Ascending aorta (tissue), 2 donors: ENCODE data around the gene SETBP1. TPM values are rescaled to one million over a fixed set of nuclear protein-coding genes. Genes with fewer than 3 reads are reported as not detected.
A peak's percentile ranks its signal among the peaks of the same experiment; 100 is the strongest.

Source experiments
- DNase-seq, 2 donors: peaks; one replicate each; pipeline ENCODE4 v3.0.0-alpha.2; 2019; ENCODE audit warnings: low spot score in 2 of 2
- H3K27ac ChIP-seq, 2 donors: fragments of 200-600 bp; sonication (generic); one replicate each; pipeline ENCODE4 v1.5.1; 2016 to 2017; ENCODE audit warnings: mild to moderate bottlenecking in 1 of 2
- H3K27me3 ChIP-seq: fragments of 200-600 bp; sonication (generic); one replicate; pipeline ENCODE4 v1.5.1; 2017
- H3K36me3 ChIP-seq, 2 donors: fragments of 200-600 bp; sonication (generic); one replicate each; pipeline ENCODE4 v1.5.1; 2016
- H3K4me1 ChIP-seq, 2 donors: fragments of 200-600 bp; sonication (generic); one replicate each; pipeline ENCODE4 v1.5.1; 2016 to 2017; ENCODE audit warnings: mild to moderate bottlenecking in 1 of 2
- H3K4me3 ChIP-seq, 2 donors: fragments of 200-600 bp; sonication (generic); one replicate each; pipeline ENCODE4 v1.5.1; 2016 to 2017; ENCODE audit warnings: mild to moderate bottlenecking in 1 of 2
- H3K9me3 ChIP-seq, 2 donors: fragments of 200-600 bp; sonication (generic); one replicate each; pipeline ENCODE4 v1.5.1; 2016
- CTCF ChIP-seq, 3 experiments: fragments of 200-600 bp in 2 of 3; fragments of 450-650 bp in 1 of 3; sonication (generic) in 2 of 3; IDR thresholded peaks; one replicate each; pipeline ENCODE4 v1.5.1; 2016 to 2019; ENCODE audit warnings: antibody characterized with exemption in 3 of 3, mild to moderate bottlenecking in 1 of 3, moderate library complexity in 1 of 3
- intact Hi-C: fragments of 100-400 bp; cut with DNase I; formaldehyde crosslinking; loops from one replicate; pipeline ENCODE4 v1.15.1; 2023
- total RNA-seq: library from RNA; depleted of rRNA; stranded (reverse); fragments of >200 nt; gene quantifications from one replicate; pipeline ENCODE4 v1.1.0, GENCODE V29; 2016

Gene SETBP1
- total RNA-seq, 1 donor from 2014 or later: 23.5 TPM

DNA sequence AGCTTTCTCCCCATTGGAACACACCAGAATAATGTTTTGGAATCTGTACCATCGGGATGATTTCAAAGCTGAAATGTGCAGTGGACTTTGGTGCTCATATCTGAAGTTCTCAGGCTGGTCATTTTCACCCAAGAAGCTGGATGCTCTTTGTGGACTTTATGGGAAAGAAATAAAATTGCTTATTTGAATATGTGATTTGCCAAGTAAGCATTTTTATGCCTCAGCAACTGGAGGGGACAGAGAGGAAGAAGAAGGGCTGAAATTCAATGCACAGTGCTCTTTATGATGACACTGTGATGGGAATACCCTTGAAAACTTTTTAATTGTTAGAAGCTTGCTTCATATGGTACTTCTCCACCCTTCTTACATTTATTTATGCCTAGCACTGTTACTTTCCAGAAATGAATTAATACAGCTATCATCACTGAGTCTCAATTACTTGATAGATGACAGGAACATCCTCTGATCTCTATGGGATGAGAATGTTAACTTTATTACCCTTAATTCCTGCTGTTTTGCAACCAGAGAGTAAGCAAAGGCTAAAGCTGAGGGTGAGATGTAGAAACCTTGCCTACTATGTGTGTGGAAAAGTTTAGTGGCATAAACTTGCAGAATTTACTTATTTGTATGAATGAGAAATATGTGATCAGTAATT lies 23.6 kb downstream of the SETBP1 start:
- Histone ChIP-seq H3K4me3 (no peak overlapping the region), H3K9me3 (no peaks in the 10 kb centered on the region), H3K27ac (no peak overlapping the region), H3K27me3 (no peaks in the 10 kb centered on the region), H3K36me3 (no peaks in the 10 kb centered on the region), H3K4me1 (peaks cover 7 to 16% of the 10 kb centered on the region in 2 donors)
- no peak for DNase-seq
- intact Hi-C loops: no loop called here
- no peak for TF ChIP-seq CTCF (IDR thresholded peaks at IDR 0.05)

- H3K9me3 ChIP-seq: no peaks in the 10 kb centered on the region
- intact Hi-C loops: no loop called here
- H3K36me3 ChIP-seq: no peaks in the 10 kb centered on the region
- no peak overlapping the region for H3K4me3 ChIP-seq
- DNase-seq: no peak
- no peaks in the 10 kb centered on the region for H3K27me3 ChIP-seq
- peaks cover 7 to 17% of the 10 kb centered on the region in 2 donors for H3K4me1 ChIP-seq
- no peak overlapping the region for H3K27ac ChIP-seq
- no peak for TF ChIP-seq CTCF (IDR thresholded peaks at IDR 0.05)
These were observed 24.5 kb downstream of the SETBP1 start for GRCh38 chr18:44705075-44705675.

- Histone ChIP-seq H3K4me3 (peak overlapping the region in 1 of 2 donors; percentile 35), H3K4me1 (peaks cover 4 to 12% of the 10 kb centered on the region in 2 donors), H3K9me3 (no peaks in the 10 kb centered on the region), H3K27ac (peak overlapping the region; percentile 76 to 81), H3K36me3 (peaks cover 0 to 4% of the 10 kb centered on the region in 2 donors), H3K27me3 (no peaks in the 10 kb centered on the region)
- TF ChIP-seq CTCF (IDR thresholded peaks at IDR 0.05): no peak
- peak in 1 of 2 donors; percentile 65 for DNase-seq
- intact Hi-C loops: no loop called here
These were observed 27.9 kb downstream of the SETBP1 start for GRCh38 chr18:44708451-44709083.

DNA sequence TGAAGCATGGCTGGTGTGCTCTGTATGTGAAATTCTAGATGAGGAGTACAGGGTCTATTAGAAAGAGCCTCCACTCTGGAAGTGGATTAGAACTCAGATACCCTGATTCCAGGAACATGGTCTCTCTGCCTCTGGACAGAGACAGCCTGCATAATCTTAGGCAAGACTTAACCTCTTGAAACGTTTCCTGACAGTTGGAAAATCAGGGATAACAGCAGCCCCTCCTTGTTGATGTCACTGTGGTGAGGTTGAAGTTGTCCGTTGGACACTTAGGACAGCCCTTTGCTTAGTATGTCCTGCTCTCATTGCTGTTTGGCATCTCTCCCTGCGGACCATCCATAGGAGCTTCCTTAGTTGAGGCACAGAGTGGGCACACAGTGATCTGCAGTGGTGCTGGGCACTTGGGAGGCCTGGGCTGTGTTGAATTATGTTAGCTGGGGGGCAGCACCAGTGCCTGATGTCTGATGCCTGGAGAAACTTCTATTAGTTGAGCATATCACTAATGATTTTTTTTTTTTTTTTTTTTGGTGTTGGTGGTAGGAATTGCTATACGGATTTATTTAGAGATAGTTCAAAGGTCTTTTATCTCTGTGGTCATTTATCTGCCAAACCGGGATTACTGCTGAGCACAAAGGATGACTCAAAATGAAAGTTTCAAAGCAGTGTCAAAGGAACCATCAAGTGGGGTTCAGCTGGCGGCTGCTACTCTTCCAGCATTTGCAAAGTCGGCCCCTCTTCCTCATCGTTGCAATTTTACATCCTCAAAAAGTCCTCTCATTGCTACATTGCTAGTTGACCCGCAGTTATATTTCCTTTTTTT lies 28.8 kb downstream of the SETBP1 start:
- peak overlapping the region in 1 of 2 donors; percentile 35 for H3K4me3 ChIP-seq
- H3K4me1 ChIP-seq: peaks cover 4 to 12% of the 10 kb centered on the region in 2 donors
- no peaks in the 10 kb centered on the region for H3K9me3 ChIP-seq
- intact Hi-C loops: no loop called here
- peaks cover 3 to 4% of the 10 kb centered on the region in 2 donors for H3K36me3 ChIP-seq
- no peak for DNase-seq
- H3K27me3 ChIP-seq: no peaks in the 10 kb centered on the region
- no peak for TF ChIP-seq CTCF (IDR thresholded peaks at IDR 0.05)
- H3K27ac ChIP-seq: peak overlapping the region; percentile 76 to 81

DNA sequence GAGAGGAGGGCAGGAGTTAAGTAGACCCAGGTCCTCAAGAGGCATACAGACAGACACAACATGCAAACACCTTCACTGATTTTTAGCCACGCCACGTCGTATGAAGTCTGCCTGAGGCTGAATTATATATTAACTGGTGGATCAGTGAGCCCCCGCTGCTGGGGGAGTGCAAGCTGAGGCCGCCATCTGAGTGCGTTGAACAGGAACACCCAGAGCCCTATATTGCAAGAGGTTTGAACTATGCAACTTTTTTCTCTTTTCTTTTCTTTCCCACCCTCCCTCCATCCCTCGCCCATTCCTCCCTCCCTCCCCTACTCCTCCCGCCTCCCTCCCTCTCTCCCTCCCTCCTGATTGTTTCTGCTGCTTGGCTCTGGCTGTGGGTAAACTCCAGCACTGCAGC lies 30.2 kb downstream of the SETBP1 start:
- TF ChIP-seq CTCF (IDR thresholded peaks at IDR 0.05): no peak
- no peak for DNase-seq
- intact Hi-C loops: no loop called here
- Histone ChIP-seq H3K9me3 (no peaks in the 10 kb centered on the region), H3K4me3 (no peak overlapping the region), H3K27me3 (no peaks in the 10 kb centered on the region), H3K36me3 (peaks cover 4% of the 10 kb centered on the region in 2 donors), H3K27ac (no peak overlapping the region), H3K4me1 (peaks cover 4 to 12% of the 10 kb centered on the region in 2 donors)
